K562 (cell line): ENCODE data around the gene GLRA1. TPM values are rescaled to one million over a fixed set of nuclear protein-coding genes. Genes with fewer than 3 reads are reported as not detected.

Experiments used
- ATAC-seq: fragments of 200-7000 bp; cut with Tn5 transposase; 3 replicates; pipeline ENCODE4 v1.9.1; 2020; ENCODE audit warnings: moderate library complexity
- BruUV-seq: library from RNA; stranded (reverse); fragments of 400-500 nt; replicated peaks from 2 replicates; lab custom pipeline; 2021; lab: Mats Ljungman, UMichigan
- CTCF ChIA-PET: fragments of 300-600 bp; formaldehyde crosslinking; extraction: SDS; loops from one replicate; lab custom pipeline; 2021; ENCODE audit warnings: low intra/inter-chr PET ratio; lab: Yijun Ruan, JAX
- POLR2A ChIA-PET: fragments of 300-600, 350-650 bp; sonication (Branson Sonifier 250); formaldehyde crosslinking; extraction: SDS; loops from one replicate; lab custom pipeline; 2021; ENCODE audit warnings: antibody characterized with exemption, inconsistent platforms; lab: Yijun Ruan, JAX
- DNase-seq, 4 experiments: peaks; one replicate each; pipeline versions ENCODE4 v3.0.0 to v3.0.0-alpha.2; 2011 to 2018; ENCODE audit warnings: low spot score in 3 of 4, mixed read lengths in 3 of 4; ENCODE audit errors: extremely low read depth in 1 of 4
- FAIRE-seq: peaks from 2 replicates; lab custom pipeline; 2011; peaks lifted over from hg19 to GRCh38; lab: Jason Lieb, UNC
- H2AFZ ChIP-seq: 2 replicates; pipeline ENCODE4 v1.6.0; 2011; ENCODE audit warnings: low read depth, low read length, control low read depth, inconsistent platforms
- H3K27ac ChIP-seq: fragments of 200-600 bp; 3 replicates; pipeline ENCODE4 v1.8.0; 2011; ENCODE audit warnings: low read depth, mild to moderate bottlenecking, control low read depth, inconsistent platforms, low read length, moderate library complexity, mixed read lengths; ENCODE audit errors: extremely low read depth
- H3K27me3 ChIP-seq, 2 experiments: fragments of 300-600 bp in 1 of 2; 2 replicates in 1 of 2; 3 replicates in 1 of 2; pipeline versions ENCODE4 v1.6.0 to v1.8.0; 2011; ENCODE audit warnings: inconsistent platforms in 2 of 2, low read length in 2 of 2, mild to moderate bottlenecking in 1 of 2, mixed read lengths in 1 of 2, moderate library complexity in 1 of 2; ENCODE audit not compliant: control insufficient read depth in 2 of 2, insufficient read depth in 2 of 2
- H3K36me3 ChIP-seq: fragments of 300-600 bp; 3 replicates; pipeline ENCODE4 v1.8.0; 2011; ENCODE audit warnings: mild to moderate bottlenecking, low read length, inconsistent platforms; ENCODE audit not compliant: control insufficient read depth, insufficient read depth
- H3K4me1 ChIP-seq, 2 experiments: fragments of 200-600 bp in 1 of 2; replicated peaks in 1 of 2; 2 replicates in 1 of 2; 3 replicates in 1 of 2; pipeline versions ENCODE4 v1.5.1 to v1.8.0; 2011; ENCODE audit warnings: inconsistent platforms in 2 of 2, low read length in 2 of 2, mild to moderate bottlenecking in 1 of 2, mixed read lengths in 1 of 2, moderate library complexity in 1 of 2; ENCODE audit not compliant: control insufficient read depth in 2 of 2, insufficient read depth in 2 of 2
- H3K4me2 ChIP-seq: 2 replicates; pipeline ENCODE4 v1.6.1; 2011; ENCODE audit warnings: low read length, control low read depth, inconsistent platforms, mixed read lengths; ENCODE audit not compliant: insufficient read depth
- H3K4me3 ChIP-seq: fragments of 200-600 bp; sonication (generic), shearing (Covaris generic); 2 replicates; pipeline ENCODE4 v1.5.1; 2016; ENCODE audit warnings: control low read depth, inconsistent platforms
- H3K79me2 ChIP-seq: fragments of 200-600 bp; 3 replicates; pipeline ENCODE4 v1.8.0; 2011; ENCODE audit warnings: low read length, inconsistent platforms; ENCODE audit not compliant: control insufficient read depth, insufficient read depth
- H3K9ac ChIP-seq, 2 experiments: 2 replicates each; pipeline versions ENCODE4 v1.6.0 to v1.6.1; 2011; ENCODE audit warnings: low read depth in 2 of 2, low read length in 2 of 2, control low read depth in 1 of 2, inconsistent platforms in 1 of 2, mild to moderate bottlenecking in 1 of 2, mixed read lengths in 1 of 2; ENCODE audit not compliant: insufficient read depth in 1 of 2
- H3K9me1 ChIP-seq: one replicate; pipeline ENCODE4 v1.6.0; 2011; ENCODE audit warnings: inconsistent platforms, mild to moderate bottlenecking, low read length, moderate library complexity; ENCODE audit not compliant: control insufficient read depth, insufficient read depth
- H3K9me3 ChIP-seq: replicated peaks from 2 replicates; pipeline ENCODE4 v1.5.1; 2011; ENCODE audit warnings: low read depth, low read length, inconsistent platforms; ENCODE audit not compliant: control insufficient read depth, insufficient read depth
- H4K20me1 ChIP-seq: replicated peaks from 2 replicates; pipeline ENCODE4 v1.6.1; 2011; ENCODE audit warnings: low read length, inconsistent platforms, mixed read lengths; ENCODE audit not compliant: control insufficient read depth, insufficient read depth
- CCAR2 ChIP-seq: fragments of 200-400 bp; formaldehyde crosslinking; IDR thresholded peaks from 2 replicates; pipeline ENCODE4 v1.6.1; 2017; ENCODE audit warnings: mild to moderate bottlenecking, low read depth, low read length
- PCBP1 ChIP-seq: fragments of 200-400 bp; formaldehyde crosslinking; IDR thresholded peaks from 2 replicates; pipeline ENCODE4 v1.6.1; 2018; ENCODE audit warnings: mild to moderate bottlenecking, low read depth, low read length; ENCODE audit not compliant: poor library complexity, severe bottlenecking
- ZBTB1 ChIP-seq: sonication (generic); formaldehyde crosslinking; IDR thresholded peaks from 2 replicates; pipeline ENCODE4 v1.8.1; 2023; ENCODE audit warnings: missing genetic modification reagents, low read depth, mild to moderate bottlenecking, borderline replicate concordance
- ZNF384 ChIP-seq: IDR thresholded peaks from 2 replicates; pipeline ENCODE4 v1.6.1; 2012; ENCODE audit warnings: low read depth, low read length, improper control_type of control experiment
- ZNF764 ChIP-seq: fragments of 250-450 bp; sonication (Bioruptor Pico); IDR thresholded peaks from 2 replicates; pipeline ENCODE4 v1.4.0; 2020; ENCODE audit warnings: low read depth, mild to moderate bottlenecking, moderate library complexity
- WGBS: fragments of 100-300 bp; shearing (Covaris generic); methylation state at CpG from one replicate; pipeline ENCODE4 v1.1.6; 2016; ENCODE audit warnings: low coverage, mixed read lengths; ENCODE audit not compliant: insufficient coverage; ENCODE audit errors: missing lambda C conversion rate; 5-methylcytosine and 5-hydroxymethylcytosine counted together
- in situ Hi-C: fragments of 300-500 bp; cut with MboI; formaldehyde crosslinking; loops from 4 replicates; pipeline ENCODE4 v1.15.0; 2018; ENCODE audit warnings: inconsistent platforms, mixed read lengths
- intact Hi-C: fragments of 100-400 bp; cut with micrococcal nuclease; formaldehyde crosslinking; loops from 2 replicates; pipeline ENCODE4 v1.14.2; 2022
- polyA plus RNA-seq, 8 experiments: library from polyadenylated mRNA; depleted of rRNA in 4 of 8; stranded (reverse) in 5 of 8; unstranded in 3 of 8; fragments of >200 nt; fragmentation: Nextera tagmentation in 2 of 8; fragmentation: Illumina TruSeq in 1 of 8; extraction: Ambion mirVana in 2 of 8; extraction: Trizol in 1 of 8; gene quantifications; 2 replicates each; pipeline versions ENCODE4 v1.2.1 to v1.2.3, GENCODE V29; 2011 to 2014; ENCODE audit warnings: inconsistent platforms in 1 of 8, missing spikeins in 1 of 8
- total RNA-seq, 7 experiments: library from RNA; depleted of rRNA in 6 of 7; stranded (reverse); fragments of >200 nt in 6 of 7; fragmentation: Illumina TruSeq in 2 of 7; extraction: Trizol in 2 of 7; gene quantifications; 2 replicates each; pipeline versions ENCODE4 v1.2.1 to v1.2.3, GENCODE V29; 2011 to 2021; ENCODE audit warnings: low replicate concordance in 1 of 7
- TF ChIP-seq, protein P1 (sequence below): sonication (generic); formaldehyde crosslinking; IDR thresholded peaks from 2 replicates; pipeline ENCODE4 v1.8.0; 2022; ENCODE audit warnings: missing genetic modification reagents, mild to moderate bottlenecking, moderate library complexity, borderline replicate concordance
- TF ChIP-seq, protein P2 (sequence below), 2 experiments: fragments of 450-650 bp; formaldehyde crosslinking in 1 of 2; IDR thresholded peaks; 2 replicates each; pipeline versions ENCODE4 v1.4.0 to v1.6.1; 2014 to 2020; ENCODE audit warnings: mild to moderate bottlenecking in 2 of 2, borderline replicate concordance in 1 of 2, low read depth in 1 of 2

Gene GLRA1
- total and polyA plus RNA-seq, 9 of the 15 experiments (the other 6 are each of a cell fraction or from before 2014, with no cell fraction given), result not detected

DNA sequence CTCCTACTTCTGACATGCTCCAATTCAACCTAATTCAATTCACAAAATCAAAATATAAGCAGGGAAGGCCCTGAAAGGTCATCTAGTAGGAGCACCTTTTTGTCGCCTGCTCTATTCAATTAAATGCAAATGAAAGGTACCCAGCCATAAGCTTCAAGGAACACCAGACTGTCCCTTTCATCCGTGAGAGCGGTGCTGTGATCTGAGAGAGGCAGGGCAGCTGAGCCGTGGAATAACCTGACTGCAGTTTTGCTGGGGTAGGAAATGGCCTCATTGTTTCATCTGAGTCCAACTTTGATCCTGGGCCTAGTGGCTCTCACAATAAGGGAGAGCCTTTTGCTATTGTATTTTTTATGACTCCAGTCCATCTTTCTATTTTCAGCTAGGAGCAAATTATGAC, 39.8 kb upstream of the GLRA1 start:
- no peaks in the 10 kb centered on the region for H3K9me1 ChIP-seq
- no peaks in the 10 kb centered on the region for H3K9me3 ChIP-seq
- ChIA-PET POLR2A (no interaction called here), CTCF (no interaction called here)
- no peak for ATAC-seq
- no peaks in the 10 kb centered on the region for H4K20me1 ChIP-seq
- H3K4me1 ChIP-seq, result no peaks in the 10 kb centered on the region
- no peak overlapping the region for H3K4me3 ChIP-seq
- no peaks in the 10 kb centered on the region for H3K36me3 ChIP-seq
- H2AFZ ChIP-seq, result no peak overlapping the region
- in situ Hi-C loops, result no loop called here
- 0% methylated on average over 4 of the region's 4 CpGs for WGBS
- DNase-seq, result no peak
- H3K27me3 ChIP-seq, result no peaks in the 10 kb centered on the region
- FAIRE-seq, result no peak
- intact Hi-C loops, result no loop called here
- no TSS peak for BruUV-seq
- H3K4me2 ChIP-seq, result no peak overlapping the region
- H3K9ac ChIP-seq, result no peak overlapping the region
- H3K79me2 ChIP-seq, result no peaks in the 10 kb centered on the region
- TF ChIP-seq, protein P1, sequence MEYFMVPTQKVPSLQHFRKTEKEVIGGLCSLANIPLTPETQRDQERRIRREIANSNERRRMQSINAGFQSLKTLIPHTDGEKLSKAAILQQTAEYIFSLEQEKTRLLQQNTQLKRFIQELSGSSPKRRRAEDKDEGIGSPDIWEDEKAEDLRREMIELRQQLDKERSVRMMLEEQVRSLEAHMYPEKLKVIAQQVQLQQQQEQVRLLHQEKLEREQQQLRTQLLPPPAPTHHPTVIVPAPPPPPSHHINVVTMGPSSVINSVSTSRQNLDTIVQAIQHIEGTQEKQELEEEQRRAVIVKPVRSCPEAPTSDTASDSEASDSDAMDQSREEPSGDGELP, result no peak
- TF ChIP-seq, protein P2, sequence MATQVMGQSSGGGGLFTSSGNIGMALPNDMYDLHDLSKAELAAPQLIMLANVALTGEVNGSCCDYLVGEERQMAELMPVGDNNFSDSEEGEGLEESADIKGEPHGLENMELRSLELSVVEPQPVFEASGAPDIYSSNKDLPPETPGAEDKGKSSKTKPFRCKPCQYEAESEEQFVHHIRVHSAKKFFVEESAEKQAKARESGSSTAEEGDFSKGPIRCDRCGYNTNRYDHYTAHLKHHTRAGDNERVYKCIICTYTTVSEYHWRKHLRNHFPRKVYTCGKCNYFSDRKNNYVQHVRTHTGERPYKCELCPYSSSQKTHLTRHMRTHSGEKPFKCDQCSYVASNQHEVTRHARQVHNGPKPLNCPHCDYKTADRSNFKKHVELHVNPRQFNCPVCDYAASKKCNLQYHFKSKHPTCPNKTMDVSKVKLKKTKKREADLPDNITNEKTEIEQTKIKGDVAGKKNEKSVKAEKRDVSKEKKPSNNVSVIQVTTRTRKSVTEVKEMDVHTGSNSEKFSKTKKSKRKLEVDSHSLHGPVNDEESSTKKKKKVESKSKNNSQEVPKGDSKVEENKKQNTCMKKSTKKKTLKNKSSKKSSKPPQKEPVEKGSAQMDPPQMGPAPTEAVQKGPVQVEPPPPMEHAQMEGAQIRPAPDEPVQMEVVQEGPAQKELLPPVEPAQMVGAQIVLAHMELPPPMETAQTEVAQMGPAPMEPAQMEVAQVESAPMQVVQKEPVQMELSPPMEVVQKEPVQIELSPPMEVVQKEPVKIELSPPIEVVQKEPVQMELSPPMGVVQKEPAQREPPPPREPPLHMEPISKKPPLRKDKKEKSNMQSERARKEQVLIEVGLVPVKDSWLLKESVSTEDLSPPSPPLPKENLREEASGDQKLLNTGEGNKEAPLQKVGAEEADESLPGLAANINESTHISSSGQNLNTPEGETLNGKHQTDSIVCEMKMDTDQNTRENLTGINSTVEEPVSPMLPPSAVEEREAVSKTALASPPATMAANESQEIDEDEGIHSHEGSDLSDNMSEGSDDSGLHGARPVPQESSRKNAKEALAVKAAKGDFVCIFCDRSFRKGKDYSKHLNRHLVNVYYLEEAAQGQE (IDR thresholded peaks at IDR 0.05; ENCODE audit: borderline replicate concordance), result no peak
- TF ChIP-seq, protein P2 (CRISPR knock-in tag; IDR thresholded peaks at IDR 0.05; ENCODE audit: low read depth), result no peak
- no peak for TF ChIP-seq PCBP1
- TF ChIP-seq ZNF384, result no peak
- TF ChIP-seq CCAR2, result no peak
- no peak for TF ChIP-seq ZNF764 (CRISPR knock-in tag)
- no peak for TF ChIP-seq ZBTB1
- H3K27ac ChIP-seq, result no peak overlapping the region
